NCI-H1930 (cell line): Measurements from ENCODE around the gene CNTNAP5.

Source experiments
- DNase-seq, 2 experiments: peaks; one replicate each; lab custom pipeline; 2025; lab: John Stamatoyannopoulos, UW

The CNTNAP5 gene

GRCh38 chr2:124898827-124899226, 873.7 kb downstream of the CNTNAP5 start:
- DNase-seq = no peak

GRCh38 chr2:124908411-124908810, 883.3 kb downstream of the CNTNAP5 start:
- no peak for DNase-seq

- no peak for DNase-seq
Measured at GRCh38 chr2:124911560-124911959, 886.5 kb downstream of the CNTNAP5 start.

GRCh38 chr2:124913868-124914267, 888.8 kb downstream of the CNTNAP5 start:
- no peak for DNase-seq

GRCh38 chr2:124915567-124915966, 890.5 kb downstream of the CNTNAP5 start:
- no peak for DNase-seq

- DNase-seq = no peak
Measured at GRCh38 chr2:124919296-124919695, 894.2 kb downstream of the CNTNAP5 start.

GRCh38 chr2:124920448-124920847, 895.4 kb downstream of the CNTNAP5 start:
- DNase-seq = no peak

- no peak for DNase-seq
Measured at GRCh38 chr2:124921191-124921590, 896.1 kb downstream of the CNTNAP5 start.

GRCh38 chr2:124923097-124923496, 898.0 kb downstream of the CNTNAP5 start:
- no peak for DNase-seq

- DNase-seq = no peak
Measured at GRCh38 chr2:124933883-124934282, 908.8 kb downstream of the CNTNAP5 start.

GRCh38 chr2:124953921-124954320, 928.8 kb downstream of the CNTNAP5 start:
- no peak for DNase-seq

GRCh38 chr2:124959581-124959980, 934.5 kb downstream of the CNTNAP5 start:
- DNase-seq = no peak

GRCh38 chr2:124961132-124961531, 936.0 kb downstream of the CNTNAP5 start:
- DNase-seq = no peak
